ENCODE measurements around the gene ZSWIM8.
"Not testable (repeated sequence)": the region's sequence is repeated elsewhere in the genome, so short reads cannot be mapped to it uniquely, and the experiment has no call there.

The ZSWIM8 gene

GRCh38 chr10:73772281-73773151 is 12.9 kb upstream of the ZSWIM8 start:
- DNase-seq (ENCODE audit: low read depth) = peak; percentile 80

- no peak for DNase-seq (ENCODE audit: low read depth)
Observed at GRCh38 chr10:73773152-73773879, 12.1 kb upstream of the ZSWIM8 start.

GRCh38 chr10:73774637-73775036 is 10.8 kb upstream of the ZSWIM8 start:
- no peak for DNase-seq (ENCODE audit: low read depth)

GRCh38 chr10:73779018-73779417 is 6.4 kb upstream of the ZSWIM8 start:
- DNase-seq (ENCODE audit: low read depth) = no peak

- no peak for DNase-seq (ENCODE audit: low read depth)
Observed at GRCh38 chr10:73779539-73780197, 5.7 kb upstream of the ZSWIM8 start.

- no peak for DNase-seq (ENCODE audit: low read depth)
Observed at GRCh38 chr10:73780301-73780700, 5.1 kb upstream of the ZSWIM8 start.

GRCh38 chr10:73780966-73781365 is 4.4 kb upstream of the ZSWIM8 start:
- DNase-seq (ENCODE audit: low read depth) = no peak

GRCh38 chr10:73781548-73781878 is 3.9 kb upstream of the ZSWIM8 start:
- DNase-seq (ENCODE audit: low read depth) = no peak

- peak; percentile 89 for DNase-seq (ENCODE audit: low read depth)
Observed at GRCh38 chr10:73781879-73782748, 3.3 kb upstream of the ZSWIM8 start, which contains the start of gene CHCHD1. CHCHD1 (plus strand) TSS chr10:73782048; CDS start chr10:73782076, 28 bp downstream.

- no peak for DNase-seq (ENCODE audit: low read depth)
Observed at GRCh38 chr10:73782749-73783085, 2.7 kb upstream of the ZSWIM8 start.

GRCh38 chr10:73785721-73786511 is 510 bp downstream of the ZSWIM8 start:
- peak; percentile 30 for DNase-seq (ENCODE audit: low read depth)

GRCh38 chr10:73786512-73786885 is 1.1 kb downstream of the ZSWIM8 start:
- DNase-seq (ENCODE audit: low read depth) = no peak

GRCh38 chr10:73787031-73787800 is 1.8 kb downstream of the ZSWIM8 start:
- DNase-seq (ENCODE audit: low read depth) = not testable (repeated sequence)

- DNase-seq (ENCODE audit: low read depth) = no peak
Observed at GRCh38 chr10:73788864-73789658, 3.7 kb downstream of the ZSWIM8 start.

GRCh38 chr10:73789659-73790055 is 4.3 kb downstream of the ZSWIM8 start:
- DNase-seq (ENCODE audit: low read depth) = no peak

- no peak for DNase-seq (ENCODE audit: low read depth)
Observed at GRCh38 chr10:73790886-73791625, 5.7 kb downstream of the ZSWIM8 start.

- DNase-seq (ENCODE audit: low read depth) = no peak
Observed at GRCh38 chr10:73791871-73792400, 6.5 kb downstream of the ZSWIM8 start.

- DNase-seq (ENCODE audit: low read depth) = no peak
Observed at GRCh38 chr10:73793456-73793855, 8.1 kb downstream of the ZSWIM8 start.
